B cell (primary cell): Measurements from ENCODE around the gene DDX10. TPM values are rescaled to one million over a fixed set of nuclear protein-coding genes. Genes with fewer than 3 reads are reported as not detected.

Source experiments
- ATAC-seq: fragments of 200-7000 bp; cut with Tn5 transposase; one replicate; pipeline ENCODE4 v1.10.0; 2021; ENCODE audit warnings: low read depth, mild to moderate bottlenecking, moderate number of reproducible peaks, moderate library complexity
- CTCF ChIA-PET: fragments of 350-600 bp; sonication (Branson Sonifier 250); formaldehyde crosslinking; loops from one replicate; lab custom pipeline; 2021; ENCODE audit warnings: antibody characterized with exemption, inconsistent platforms; lab: Charles Lee
- POLR2A ChIA-PET: fragments of 350-600 bp; sonication (Branson Sonifier 250); formaldehyde crosslinking; loops from one replicate; lab custom pipeline; 2021; ENCODE audit warnings: antibody characterized with exemption; lab: Charles Lee
- DNase-seq: peaks from one replicate; pipeline ENCODE4 v3.0.0; 2013
- H2AFZ ChIP-seq: 2 replicates; pipeline ENCODE4 v1.6.1; 2012; ENCODE audit warnings: mild to moderate bottlenecking, low read depth, low read length; ENCODE audit not compliant: insufficient read depth, poor library complexity, severe bottlenecking
- H3K27ac ChIP-seq, 2 donors: 1 replicate in 1 of 2; 2 replicates in 1 of 2; pipeline ENCODE4 v1.5.1; 2012 to 2013; ENCODE audit warnings: low read length in 2 of 2, mild to moderate bottlenecking in 2 of 2, moderate library complexity in 1 of 2
- H3K27me3 ChIP-seq, 4 experiments: fragments of 200-600 bp in 1 of 4; sonication (generic) in 1 of 4; replicated peaks in 1 of 4; 1 replicate in 2 of 4; 2 replicates in 2 of 4; pipeline versions ENCODE4 v1.6.1 to v1.7.0; 2013 to 2016; ENCODE audit warnings: low read length in 3 of 4, mild to moderate bottlenecking in 2 of 4, mixed read lengths in 1 of 4, moderate library complexity in 1 of 4; ENCODE audit not compliant: insufficient read depth in 4 of 4, control insufficient read depth in 3 of 4; ENCODE audit errors: control extremely low read depth in 1 of 4
- H3K36me3 ChIP-seq, 2 experiments: replicated peaks in 1 of 2; 1 replicate in 1 of 2; 2 replicates in 1 of 2; pipeline versions ENCODE4 v1.6.1 to v1.7.1; 2013; ENCODE audit warnings: low read length in 1 of 2; ENCODE audit not compliant: insufficient read depth in 2 of 2, control insufficient read depth in 1 of 2; ENCODE audit errors: control extremely low read depth in 1 of 2, extremely low read depth in 1 of 2
- H3K4me1 ChIP-seq, 2 donors: fragments of 200-600 bp in 1 of 2; sonication (generic) in 1 of 2; 1 replicate in 1 of 2; 2 replicates in 1 of 2; pipeline versions ENCODE4 v1.5.1 to v1.6.1; 2013 to 2017; ENCODE audit warnings: low read length in 2 of 2; ENCODE audit not compliant: control insufficient read depth in 2 of 2, insufficient read depth in 2 of 2
- H3K4me2 ChIP-seq: replicated peaks from 2 replicates; pipeline ENCODE3; 2012; ENCODE audit warnings: mild to moderate bottlenecking, low read depth, low read length; ENCODE audit not compliant: poor library complexity, severe bottlenecking
- H3K4me3 ChIP-seq, 5 experiments: fragments of 200-600 bp in 1 of 5; sonication (generic) in 1 of 5; 1 replicate in 3 of 5; 2 replicates in 2 of 5; pipeline versions ENCODE4 v1.5.1 to v1.7.0; 2011 to 2016; ENCODE audit warnings: low read length in 4 of 5, mild to moderate bottlenecking in 4 of 5, low read depth in 2 of 5, control low read depth in 1 of 5, moderate library complexity in 1 of 5; ENCODE audit not compliant: insufficient read depth in 1 of 5; ENCODE audit errors: control extremely low read depth in 1 of 5, extremely low read depth in 1 of 5
- H3K79me2 ChIP-seq: fragments of 200-600 bp; sonication (generic); one replicate; pipeline ENCODE4 v1.6.0; 2016; ENCODE audit warnings: low read length; ENCODE audit not compliant: control insufficient read depth, insufficient read depth
- H3K9ac ChIP-seq: fragments of 200-600 bp; sonication (generic); 2 replicates; pipeline ENCODE4 v1.6.1; 2017; ENCODE audit warnings: mild to moderate bottlenecking, low read length, moderate library complexity
- H3K9me3 ChIP-seq, 3 donors: one replicate each; pipeline versions ENCODE4 v1.6.1 to v1.7.1; 2013; ENCODE audit warnings: low read length in 2 of 3; ENCODE audit not compliant: control insufficient read depth in 2 of 3, insufficient read depth in 1 of 3; ENCODE audit errors: control extremely low read depth in 1 of 3
- H4K20me1 ChIP-seq: 2 replicates; pipeline ENCODE4 v1.6.0; 2012; ENCODE audit warnings: mild to moderate bottlenecking, low read length; ENCODE audit not compliant: insufficient read depth, control insufficient read depth, poor library complexity, severe bottlenecking
- H3K27ac Mint-ChIP-seq: one replicate; pipeline ENCODE4 v1.8.0; 2021; ENCODE audit warnings: mixed read lengths
- H3K27me3 Mint-ChIP-seq: one replicate; pipeline ENCODE4 v1.8.0; 2021; ENCODE audit warnings: mixed read lengths
- H3K4me1 Mint-ChIP-seq: one replicate; pipeline ENCODE4 v1.8.0; 2021; ENCODE audit warnings: mixed read lengths
- H3K4me3 Mint-ChIP-seq: one replicate; pipeline ENCODE4 v1.8.0; 2021; ENCODE audit warnings: mixed read lengths
- H3K9me3 Mint-ChIP-seq: one replicate; pipeline ENCODE4 v1.8.0; 2022; ENCODE audit warnings: mixed read lengths; ENCODE audit not compliant: insufficient read depth
- CTCF ChIP-seq: fragments of 200-600 bp; IDR thresholded peaks from one replicate; pipeline ENCODE4 v1.8.0; 2022; ENCODE audit warnings: antibody characterized with exemption, mild to moderate bottlenecking
- EZH2 ChIP-seq: IDR thresholded peaks from 2 replicates; pipeline ENCODE4 v1.6.1; 2012; ENCODE audit warnings: borderline replicate concordance, low read depth, mild to moderate bottlenecking, moderate library complexity, low read length; ENCODE audit not compliant: insufficient read depth, poor library complexity, severe bottlenecking
- WGBS: methylation state at CpG from one replicate; pipeline ENCODE4 v1.1.5; 2013; ENCODE audit warnings: missing lambda C conversion rate; ENCODE audit not compliant: insufficient coverage; 5-methylcytosine and 5-hydroxymethylcytosine counted together
- intact Hi-C: fragments of 100-400 bp; cut with micrococcal nuclease; formaldehyde crosslinking; loops from one replicate; pipeline ENCODE4 v1.10.0; 2022
- polyA plus RNA-seq: library from polyadenylated mRNA; depleted of rRNA; stranded (reverse); fragments of >200 nt; gene quantifications from 2 replicates; pipeline ENCODE4 v1.2.3, GENCODE V29; 2012
- total RNA-seq, 2 donors: library from RNA; stranded (reverse); fragments of 120-200 nt in 1 of 2; gene quantifications; 1 replicate in 1 of 2; 2 replicates in 1 of 2; pipeline versions ENCODE4 v1.2.3 to v1.2.4, GENCODE V29; 2013 to 2022

The DDX10 gene
- total and polyA plus RNA-seq, 2 donors (not counting 1 experiment from before 2014, with no cell fraction given), result 15.6 to 30.6 TPM

DNA sequence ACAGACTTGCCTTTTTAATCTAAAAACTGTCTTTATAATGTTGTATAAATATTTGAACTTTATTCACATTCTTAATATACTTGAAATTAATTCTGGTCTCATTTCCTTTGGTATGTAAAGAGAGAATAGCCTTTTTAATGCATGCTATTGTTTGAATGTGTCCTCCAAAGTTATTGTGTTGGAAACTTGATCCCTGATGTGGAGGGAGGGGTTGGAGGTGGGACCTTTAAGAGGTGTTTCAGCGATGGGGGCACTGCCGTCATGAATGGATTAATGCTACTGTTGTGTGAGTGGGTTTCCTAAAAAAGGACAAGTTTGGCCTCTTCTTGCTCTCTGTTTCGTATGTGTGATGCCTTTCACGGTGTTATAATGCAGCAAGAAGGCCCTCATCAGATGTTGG is 131.7 kb downstream of the DDX10 start:
- Histone ChIP-seq H3K4me2 (no peak overlapping the region), H4K20me1 (peaks cover 7% of the 10 kb centered on the region), H3K4me3 (no peak overlapping the region), H3K27ac (no peak overlapping the region), H3K4me1 (peaks cover 12 to 21% of the 10 kb centered on the region in 2 donors), H2AFZ (no peak overlapping the region), H3K27me3 (no peaks in the 10 kb centered on the region), H3K79me2 (peaks cover 4% of the 10 kb centered on the region), H3K9ac (no peak overlapping the region), H3K36me3 (no peaks in the 10 kb centered on the region), H3K9me3 (no peaks in the 10 kb centered on the region)
- H3K4me3 Mint-ChIP-seq, result no peak overlapping the region
- POLR2A ChIA-PET, result no interaction called here
- WGBS, result 93% methylated on average over 4 of the region's 4 CpGs
- no peaks in the 10 kb centered on the region for H3K27me3 Mint-ChIP-seq
- intact Hi-C loops, result no loop called here
- CTCF ChIA-PET, result no interaction called here
- H3K4me1 Mint-ChIP-seq, result peaks cover 48% of the 10 kb centered on the region
- TF ChIP-seq CTCF (no peak), EZH2 (no peak)
- no peak overlapping the region for H3K27ac Mint-ChIP-seq
- DNase-seq (no peak), ATAC-seq (no peak)
- no peaks in the 10 kb centered on the region for H3K9me3 Mint-ChIP-seq

GRCh38 chr11:108797578-108798100 is 132.8 kb downstream of the DDX10 start:
- Histone ChIP-seq H3K27ac (peak overlapping the region in 1 of 2 donors; percentile 16), H3K36me3 (no peaks in the 10 kb centered on the region), H3K79me2 (peaks cover 11% of the 10 kb centered on the region), H3K4me3 (no peak overlapping the region), H3K27me3 (no peaks in the 10 kb centered on the region), H3K4me1 (peaks cover 12 to 21% of the 10 kb centered on the region in 2 donors), H2AFZ (no peak overlapping the region), H3K4me2 (peak overlapping the region; percentile 46), H4K20me1 (peaks cover 7% of the 10 kb centered on the region), H3K9me3 (no peaks in the 10 kb centered on the region), H3K9ac (peak overlapping the region; percentile 24)
- TF ChIP-seq EZH2 (no peak), CTCF (no peak)
- Mint-ChIP-seq H3K4me3 (peak overlapping the region; percentile 4), H3K9me3 (no peaks in the 10 kb centered on the region), H3K27ac (no peak overlapping the region), H3K4me1 (peaks cover 48% of the 10 kb centered on the region), H3K27me3 (no peaks in the 10 kb centered on the region)
- POLR2A ChIA-PET, result no interaction called here
- DNase-seq (peak; percentile 4), ATAC-seq (no peak)
- intact Hi-C loops, result no loop called here
- 23% methylated on average over 4 of the region's 4 CpGs for WGBS
- CTCF ChIA-PET, result no interaction called here
